Transverse colon (tissue), 4 donors: ENCODE results near the gene PLA2G15.

Experiments used
- CTCF ChIP-seq, 5 experiments: fragments of 200-600 bp in 3 of 5; fragments of 450-650 bp in 2 of 5; sonication (generic) in 3 of 5; IDR thresholded peaks; 1 replicate in 2 of 5; 2 replicates in 3 of 5; pipeline ENCODE4 v1.5.1; 2016 to 2017; ENCODE audit warnings: antibody characterized with exemption in 5 of 5, inconsistent platforms in 3 of 5, mild to moderate bottlenecking in 2 of 5, moderate library complexity in 1 of 5
- EP300 ChIP-seq: sonication (generic); formaldehyde crosslinking; IDR thresholded peaks from one replicate; pipeline ENCODE4 v1.6.1; 2017; ENCODE audit warnings: antibody characterized with exemption, low read depth
- POLR2A ChIP-seq: fragments of 450-650 bp; IDR thresholded peaks from one replicate; pipeline ENCODE4 v1.6.1; 2016; ENCODE audit warnings: antibody characterized with exemption, mild to moderate bottlenecking, moderate library complexity
- POLR2AphosphoS5 ChIP-seq, 3 donors: sonication (generic); formaldehyde crosslinking; IDR thresholded peaks; one replicate each; pipeline ENCODE4 v1.6.1; 2016; ENCODE audit warnings: antibody characterized with exemption in 3 of 3

- TF ChIP-seq CTCF (IDR thresholded peaks at IDR 0.05) = no peak
- no peak for TF ChIP-seq EP300
- TF ChIP-seq POLR2A = no peak
- TF ChIP-seq POLR2AphosphoS5 (IDR thresholded peaks at IDR 0.05) = no peak
Measured at GRCh38 chr16:68283801-68284598, 38.8 kb downstream of the PLA2G15 start.
